ENCODE results near the gene C1orf56. TPM values are rescaled to one million over a fixed set of nuclear protein-coding genes. Genes with fewer than 3 reads are reported as not detected.

C1orf56 gene, protein sequence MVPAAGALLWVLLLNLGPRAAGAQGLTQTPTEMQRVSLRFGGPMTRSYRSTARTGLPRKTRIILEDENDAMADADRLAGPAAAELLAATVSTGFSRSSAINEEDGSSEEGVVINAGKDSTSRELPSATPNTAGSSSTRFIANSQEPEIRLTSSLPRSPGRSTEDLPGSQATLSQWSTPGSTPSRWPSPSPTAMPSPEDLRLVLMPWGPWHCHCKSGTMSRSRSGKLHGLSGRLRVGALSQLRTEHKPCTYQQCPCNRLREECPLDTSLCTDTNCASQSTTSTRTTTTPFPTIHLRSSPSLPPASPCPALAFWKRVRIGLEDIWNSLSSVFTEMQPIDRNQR
- total RNA-seq (ENCODE audit: low replicate concordance) = 4.7 and 8.6 TPM in 2 replicates
- long read RNA-seq, partial matches to known transcripts = 12 of 16 reads
- long read RNA-seq, other reads (novel, unspliced or antisense) = 2 of 16 reads

DNA sequence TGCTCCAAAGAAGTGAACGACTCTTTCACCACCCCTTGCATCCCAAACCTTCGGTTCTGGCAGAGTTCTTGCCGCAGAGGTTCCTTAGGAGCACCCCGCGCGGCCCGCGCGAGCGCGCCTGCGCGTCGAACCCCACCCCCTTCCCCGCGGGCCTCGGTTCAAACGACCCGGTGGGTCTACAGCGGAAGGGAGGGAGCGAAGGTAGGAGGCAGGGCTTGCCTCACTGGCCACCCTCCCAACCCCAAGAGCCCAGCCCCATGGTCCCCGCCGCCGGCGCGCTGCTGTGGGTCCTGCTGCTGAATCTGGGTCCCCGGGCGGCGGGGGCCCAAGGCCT lies at the start of gene C1orf56:
Gene C1orf56 (plus strand): TSS at position 161 of the 334 bp plus-strand sequence. CDS start 97 bp downstream, at position 258.
- Mint-ChIP-seq H3K9me3 (no peaks in the 10 kb centered on the region), H3K4me3 (peak within 1 kb of the TSS; percentile 99), H3K36me3 (peaks cover 10% of the 10 kb centered on the region), H3K27me3 (no peaks in the 10 kb centered on the region), H3K27ac (peak within 1 kb of the TSS; percentile 95), H3K4me1 (ENCODE audit: unreplicated experiment) (peaks cover 5% of the 10 kb centered on the region)
- DNase-seq (ENCODE audit: extremely low spot score, unreplicated experiment) = peak; percentile 83
- TF ChIP-seq, protein P1, sequence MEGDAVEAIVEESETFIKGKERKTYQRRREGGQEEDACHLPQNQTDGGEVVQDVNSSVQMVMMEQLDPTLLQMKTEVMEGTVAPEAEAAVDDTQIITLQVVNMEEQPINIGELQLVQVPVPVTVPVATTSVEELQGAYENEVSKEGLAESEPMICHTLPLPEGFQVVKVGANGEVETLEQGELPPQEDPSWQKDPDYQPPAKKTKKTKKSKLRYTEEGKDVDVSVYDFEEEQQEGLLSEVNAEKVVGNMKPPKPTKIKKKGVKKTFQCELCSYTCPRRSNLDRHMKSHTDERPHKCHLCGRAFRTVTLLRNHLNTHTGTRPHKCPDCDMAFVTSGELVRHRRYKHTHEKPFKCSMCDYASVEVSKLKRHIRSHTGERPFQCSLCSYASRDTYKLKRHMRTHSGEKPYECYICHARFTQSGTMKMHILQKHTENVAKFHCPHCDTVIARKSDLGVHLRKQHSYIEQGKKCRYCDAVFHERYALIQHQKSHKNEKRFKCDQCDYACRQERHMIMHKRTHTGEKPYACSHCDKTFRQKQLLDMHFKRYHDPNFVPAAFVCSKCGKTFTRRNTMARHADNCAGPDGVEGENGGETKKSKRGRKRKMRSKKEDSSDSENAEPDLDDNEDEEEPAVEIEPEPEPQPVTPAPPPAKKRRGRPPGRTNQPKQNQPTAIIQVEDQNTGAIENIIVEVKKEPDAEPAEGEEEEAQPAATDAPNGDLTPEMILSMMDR (conservative IDR thresholded peaks at IDR 0.05) = no peak

DNA sequence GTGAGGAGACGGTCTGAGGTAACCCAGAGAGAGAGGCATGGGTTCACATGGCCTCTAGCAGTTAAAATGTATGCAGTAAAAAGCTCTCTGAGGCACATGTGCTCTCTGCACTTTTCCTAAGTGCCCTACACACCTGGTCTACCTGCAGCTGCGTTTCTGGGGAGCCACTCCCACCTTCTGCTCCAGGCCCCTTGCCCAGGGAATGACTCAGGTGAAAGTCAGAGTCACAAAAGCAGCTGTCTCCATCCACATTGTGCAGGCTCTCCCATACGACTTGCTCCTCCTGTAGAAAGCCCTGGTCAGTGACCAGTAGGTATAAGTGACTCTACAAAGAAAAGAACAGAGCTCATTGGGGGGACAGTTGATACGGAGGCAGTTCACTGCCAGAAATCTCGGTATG lies 49.6 kb upstream of the C1orf56 start:
- Mint-ChIP-seq H3K4me3 (no peak overlapping the region), H3K36me3 (peaks cover 14% of the 10 kb centered on the region), H3K9me3 (no peaks in the 10 kb centered on the region), H3K27me3 (no peaks in the 10 kb centered on the region), H3K4me1 (ENCODE audit: unreplicated experiment) (peaks cover 11% of the 10 kb centered on the region), H3K27ac (no peak overlapping the region)
- TF ChIP-seq, protein P1 (conservative IDR thresholded peaks at IDR 0.05) = no peak
- DNase-seq (ENCODE audit: extremely low spot score, unreplicated experiment) = no peak

DNA sequence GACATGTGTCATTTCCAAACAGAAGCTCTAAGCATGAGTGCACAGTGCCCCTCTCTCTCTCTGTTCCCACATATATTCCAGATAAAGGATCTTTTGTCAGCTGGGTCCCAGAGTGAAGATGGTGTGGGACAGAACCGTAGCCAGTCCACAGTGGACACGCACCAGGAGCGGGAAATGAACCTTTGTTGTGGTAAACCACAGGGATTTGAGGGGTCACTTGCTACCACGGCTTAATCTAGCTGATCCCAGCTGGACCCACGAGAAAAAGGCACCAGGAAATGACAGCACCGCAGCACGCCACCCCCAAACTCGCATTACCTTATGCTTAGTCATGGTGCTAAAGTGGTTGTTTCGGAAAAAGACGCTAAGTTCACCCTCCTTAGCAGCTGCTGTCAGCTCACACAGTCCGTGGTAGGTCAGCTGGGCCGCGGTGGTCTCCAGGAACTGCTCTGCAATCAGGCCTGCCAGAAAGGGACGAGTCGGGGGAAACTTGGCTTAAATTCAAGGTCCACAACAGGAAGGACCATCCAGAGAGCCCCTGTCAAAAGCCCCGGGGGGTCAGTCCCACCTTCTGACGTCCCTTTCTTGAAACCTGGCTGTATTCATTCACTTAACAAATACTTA lies 48.4 kb upstream of the C1orf56 start:
- H3K27ac Mint-ChIP-seq = no peak overlapping the region
- DNase-seq (ENCODE audit: extremely low spot score, unreplicated experiment) = no peak
- peaks cover 14% of the 10 kb centered on the region for H3K36me3 Mint-ChIP-seq
- H3K9me3 Mint-ChIP-seq = no peaks in the 10 kb centered on the region
- H3K4me1 Mint-ChIP-seq (ENCODE audit: unreplicated experiment) = peaks cover 13% of the 10 kb centered on the region
- no peak overlapping the region for H3K4me3 Mint-ChIP-seq
- TF ChIP-seq, protein P1 (conservative IDR thresholded peaks at IDR 0.05) = no peak
- H3K27me3 Mint-ChIP-seq = no peaks in the 10 kb centered on the region

DNA sequence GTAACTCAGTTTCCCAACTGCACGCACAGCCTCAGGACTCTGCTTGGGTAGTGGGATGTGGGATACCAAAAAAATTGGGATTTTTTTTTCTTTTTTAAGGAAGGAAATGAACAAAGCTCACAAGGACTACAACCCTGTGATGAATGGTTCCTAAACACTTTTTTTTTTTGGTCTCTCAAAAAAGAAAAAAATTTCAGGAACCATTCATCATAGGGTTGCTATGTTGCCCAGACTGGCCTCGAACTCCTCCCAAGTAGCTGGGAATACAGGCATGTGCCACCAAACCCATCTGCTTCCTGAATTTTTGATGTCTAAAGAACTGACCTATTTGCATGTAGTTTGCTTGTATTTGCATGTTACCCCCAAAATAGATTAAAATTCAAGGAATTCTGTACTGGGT lies 47.6 kb upstream of the C1orf56 start:
- Mint-ChIP-seq H3K27ac (no peak overlapping the region), H3K9me3 (no peaks in the 10 kb centered on the region), H3K4me1 (ENCODE audit: unreplicated experiment) (peaks cover 13% of the 10 kb centered on the region), H3K4me3 (no peak overlapping the region), H3K27me3 (no peaks in the 10 kb centered on the region), H3K36me3 (peaks cover 14% of the 10 kb centered on the region)
- TF ChIP-seq, protein P1 (conservative IDR thresholded peaks at IDR 0.05) = no peak
- no peak for DNase-seq (ENCODE audit: extremely low spot score, unreplicated experiment)

DNA sequence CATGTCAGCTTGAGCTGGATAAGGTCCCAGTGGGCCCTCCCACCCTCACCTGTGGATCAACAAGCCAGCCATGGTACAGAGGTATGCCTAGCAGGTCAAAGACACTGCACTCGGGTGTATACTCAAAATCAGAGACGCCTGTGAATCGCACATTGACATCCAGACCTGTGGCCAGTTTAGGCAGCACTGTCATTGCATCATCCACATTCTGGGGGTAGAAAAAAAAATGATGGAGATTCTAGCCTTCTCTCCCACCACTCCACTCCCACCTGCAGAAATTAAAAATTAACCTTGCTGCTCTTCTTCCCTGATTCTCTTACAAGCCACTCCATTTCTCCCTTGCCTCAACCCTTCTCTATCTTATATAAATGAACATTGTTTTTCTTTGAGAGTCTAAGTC lies 47.1 kb upstream of the C1orf56 start:
- no peak for DNase-seq (ENCODE audit: extremely low spot score, unreplicated experiment)
- Mint-ChIP-seq H3K4me1 (ENCODE audit: unreplicated experiment) (peaks cover 15% of the 10 kb centered on the region), H3K36me3 (peaks cover 14% of the 10 kb centered on the region), H3K27ac (no peak overlapping the region), H3K4me3 (no peak overlapping the region), H3K9me3 (no peaks in the 10 kb centered on the region), H3K27me3 (no peaks in the 10 kb centered on the region)
- TF ChIP-seq, protein P1 (conservative IDR thresholded peaks at IDR 0.05) = no peak

Data from type B pancreatic cell (in vitro differentiated cells).